ENCODE measurements around the gene HLX. TPM values are rescaled to one million over a fixed set of nuclear protein-coding genes. Genes with fewer than 3 reads are reported as not detected.
A peak's percentile ranks its signal among the peaks of the same experiment; 100 is the strongest.

The HLX gene
- total and polyA plus RNA-seq, 9 of the 15 experiments (the other 6 are each of a cell fraction or from before 2014, with no cell fraction given): 0.10 to 3.0 (median 1.6) TPM

- Histone ChIP-seq H3K9me1 (ENCODE audit: control insufficient read depth, insufficient read depth, low read length) (no peaks in the 10 kb centered on the region), H3K9ac (ENCODE audit: insufficient read depth in 1 of 2, low read depth in 2 of 2, low read length in 2 of 2) (peak overlapping the region; percentile 69 to 92), H3K9me3 (replicated peaks; ENCODE audit: control insufficient read depth, insufficient read depth, low read depth, low read length) (no peaks in the 10 kb centered on the region), H3K4me3 (peak overlapping the region; percentile 59), H3K4me1 (replicated peaks in 1 of 2; ENCODE audit: control insufficient read depth in 2 of 2, insufficient read depth in 2 of 2, low read length in 2 of 2) (peaks cover 0 to 34% of the 10 kb centered on the region in 2 experiments; a peak in 2 of 5 replicates), H3K36me3 (ENCODE audit: control insufficient read depth, insufficient read depth, low read length) (no peaks in the 10 kb centered on the region), H4K20me1 (replicated peaks; ENCODE audit: control insufficient read depth, insufficient read depth, low read length) (no peaks in the 10 kb centered on the region), H2AFZ (ENCODE audit: low read depth, low read length) (peak overlapping the region; percentile 77), H3K27ac (ENCODE audit: extremely low read depth, low read depth, low read length) (peak overlapping the region; percentile 66; the same call in 2 of the 3 replicates), H3K27me3 (ENCODE audit: control insufficient read depth in 2 of 2, insufficient read depth in 2 of 2, low read length in 2 of 2) (peaks cover 10 to 41% of the 10 kb centered on the region in 2 experiments; a peak in 4 of 5 replicates), H3K4me2 (ENCODE audit: insufficient read depth, low read length) (peak overlapping the region; percentile 47), H3K79me2 (ENCODE audit: control insufficient read depth, insufficient read depth, low read length) (0 out of 3 replicates have a peak, but pooled peaks cover 3% of the 10 kb centered on the region)
- ATAC-seq (peak; percentile 81), FAIRE-seq (no peak), DNase-seq (ENCODE audit: extremely low read depth in 1 of 4, low spot score in 3 of 4) (peak; percentile 46 to 67 (median 57))
- POLR2A ChIA-PET: interaction anchor here (0.6 to 0.7 kb wide), 3 partner anchors 184 to 245 kb away, joined by 3 to 4 read pairs (median 3); no protein-coding TSS in a partner anchor
- in situ Hi-C loops (cut with MboI): loop anchor here (10.0 kb wide), 1 partner anchor 1575 kb away; no protein-coding TSS in a partner anchor
- BruUV-seq (replicated peaks): no TSS peak
- intact Hi-C loops (cut with micrococcal nuclease): loop anchor here (5.0 kb wide), 1 partner anchor 67 kb away; no protein-coding TSS in a partner anchor
- CTCF ChIA-PET (ENCODE audit: low intra/inter-chr PET ratio): no interaction called here
- WGBS (ENCODE audit: insufficient coverage, low coverage, missing lambda C conversion rate): 21% methylated on average over 59 of the region's 94 CpGs
- TF ChIP-seq FOXK2 (conservative IDR thresholded peaks at IDR 0.05 in 1 of 2, IDR thresholded peaks at IDR 0.05 in 1 of 2; ENCODE audit: low read depth in 2 of 2): peak; percentile 22 to 45; a peak in 2 of 4 replicates
- TF ChIP-seq AFF1 (IDR thresholded peaks at IDR 0.05; ENCODE audit: low read depth in 1 of 2, partially characterized antibody in 2 of 2): no peak
- peak in 1 of 2 experiments; percentile 31; a peak in 1 of 4 replicates for TF ChIP-seq MAZ (CRISPR knock-in tag; conservative IDR thresholded peaks at IDR 0.05 in 1 of 2, IDR thresholded peaks at IDR 0.05 in 1 of 2)
- TF ChIP-seq ARHGAP35 (IDR thresholded peaks at IDR 0.05; ENCODE audit: partially characterized antibody): no peak
- TF ChIP-seq POLR2A (conservative IDR thresholded peaks at IDR 0.05): 0 out of 2 replicates have a peak, but pooled peaks have one; percentile 1
- 0 out of 2 replicates have a peak, but pooled peaks have one; percentile 3 for TF ChIP-seq FOXJ2 (tag; IDR thresholded peaks at IDR 0.05)
- peak in 1 of 2 experiments; percentile 74 for TF ChIP-seq E2F6 (IDR thresholded peaks at IDR 0.05; ENCODE audit: borderline replicate concordance in 1 of 2, extremely low read depth in 1 of 2, insufficient read depth in 1 of 2, insufficient read length in 1 of 2, low read depth in 1 of 2, low read length in 1 of 2, poor library complexity in 1 of 2, severe bottlenecking in 1 of 2)
- TF ChIP-seq POLR2G (IDR thresholded peaks at IDR 0.05; ENCODE audit: low read depth, low read length): peak; percentile 65
- no peak for TF ChIP-seq MTA2 (IDR thresholded peaks at IDR 0.05; ENCODE audit: low read depth)
- peak; percentile 37 for TF ChIP-seq VEZF1 (CRISPR knock-in tag; IDR thresholded peaks at IDR 0.05)
- peak in 1 of 3 experiments; percentile 4 for TF ChIP-seq YY1 (IDR thresholded peaks at IDR 0.05; ENCODE audit: borderline replicate concordance in 1 of 3, control insufficient read depth in 1 of 3, extremely low read depth in 1 of 3, insufficient read depth in 3 of 3, insufficient read length in 1 of 3, insufficient replicate concordance in 2 of 3, low read depth in 1 of 3, low read length in 2 of 3)
- TF ChIP-seq HLTF (IDR thresholded peaks at IDR 0.05): no peak
Measured at GRCh38 chr1:220879509-220880361, 492 bp downstream of the HLX start.

Measured in K562 (cell line).